CD4-positive, alpha-beta T cell treated with Interleukin-17A for 1 hour (primary cell): Measurements from ENCODE around the gene SPTAN1.
"Not testable (repeated sequence)": the region's sequence is repeated elsewhere in the genome, so short reads cannot be mapped to it uniquely, and the experiment has no call there.

Experiments used
- DNase-seq: peaks from one replicate; pipeline ENCODE4 v3.0.0-alpha.2; 2020

The SPTAN1 gene

DNA sequence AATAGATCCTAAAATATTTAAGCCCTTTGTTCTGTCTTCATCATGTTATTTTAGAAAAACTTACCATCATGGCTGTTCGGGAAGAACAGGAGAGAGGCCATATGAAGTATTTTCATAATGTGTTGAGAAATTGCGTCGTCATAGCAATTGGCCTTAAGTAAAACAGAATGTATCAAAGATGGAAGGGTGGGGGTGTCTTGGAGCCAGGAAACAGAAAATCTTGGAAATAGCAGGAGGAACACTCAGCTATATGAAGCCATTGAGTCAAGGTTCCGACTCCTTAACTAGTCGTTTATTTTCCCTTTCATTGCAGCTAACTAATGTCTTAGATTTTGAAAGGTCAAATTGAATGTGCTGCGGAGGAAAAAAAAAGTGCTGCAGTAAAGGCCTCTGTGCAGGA, 1.3 kb downstream of the SPTAN1 start:
- no peak for DNase-seq

DNA sequence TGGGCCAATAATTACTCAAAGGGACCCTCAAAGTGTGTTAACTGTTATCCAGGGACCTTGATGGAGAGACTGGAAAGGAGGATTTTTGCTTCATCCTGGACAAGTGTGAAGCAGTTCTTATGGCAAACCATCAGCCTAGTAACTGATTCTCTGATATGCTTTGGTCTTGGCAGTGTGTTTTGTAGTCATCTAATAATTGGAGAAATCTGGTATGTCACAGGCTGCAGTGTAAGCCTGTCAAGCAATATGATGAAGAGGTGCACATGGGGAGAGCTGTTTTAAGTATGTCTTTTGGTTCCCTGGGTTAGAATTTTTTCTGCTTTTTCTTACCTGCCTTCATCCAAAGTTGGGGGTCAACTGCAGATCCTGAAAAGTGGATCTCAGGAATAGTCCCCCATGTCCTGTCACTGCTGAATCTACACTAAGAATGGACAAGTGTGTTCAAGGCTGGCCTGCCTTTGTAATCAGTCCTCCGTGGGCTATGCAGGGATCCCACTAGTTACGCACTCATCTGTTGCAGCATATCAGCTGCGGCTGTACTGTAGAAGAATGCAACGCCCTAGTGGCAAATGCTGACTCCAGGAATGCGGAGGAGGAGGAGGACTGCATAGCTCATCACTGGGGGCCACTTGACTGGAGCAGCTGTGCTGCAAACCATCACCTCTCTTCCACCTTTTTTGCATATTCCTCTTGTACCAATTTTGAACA, 1.9 kb downstream of the SPTAN1 start:
- peak; percentile 34 for DNase-seq

DNA sequence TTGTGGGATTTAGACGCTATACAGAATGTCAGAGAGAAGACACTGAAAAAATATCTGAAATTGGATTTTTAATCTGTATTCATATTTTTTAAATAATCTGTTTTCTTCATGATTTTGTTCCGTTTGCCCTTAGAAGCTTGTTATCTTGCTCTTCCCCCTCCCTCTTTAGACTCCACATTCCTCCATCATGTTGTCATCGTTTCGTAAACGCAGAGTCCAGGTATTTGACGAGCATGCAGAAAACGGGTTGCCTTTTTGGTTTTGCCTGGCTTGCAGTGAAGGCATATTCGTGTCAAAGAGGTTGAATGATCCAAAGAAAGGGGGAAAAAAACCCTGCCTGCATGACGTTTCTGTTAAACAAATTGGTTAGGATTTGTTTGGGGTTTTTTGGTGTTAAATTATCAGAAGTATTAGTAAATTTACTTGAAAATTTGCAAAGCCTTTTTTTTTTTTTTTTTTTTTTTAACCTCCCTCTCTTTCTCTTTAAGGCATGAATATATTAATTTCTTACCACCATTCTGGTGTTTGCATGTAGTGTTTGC, 2.9 kb downstream of the SPTAN1 start:
- no peak for DNase-seq

- DNase-seq, result no peak
Observed at GRCh38 chr9:128556276-128556675, 3.9 kb downstream of the SPTAN1 start.

GRCh38 chr9:128556926-128557634, 4.7 kb downstream of the SPTAN1 start:
- DNase-seq, result no peak

GRCh38 chr9:128558431-128559310, 6.3 kb downstream of the SPTAN1 start:
- DNase-seq, result peak; percentile 45

DNA sequence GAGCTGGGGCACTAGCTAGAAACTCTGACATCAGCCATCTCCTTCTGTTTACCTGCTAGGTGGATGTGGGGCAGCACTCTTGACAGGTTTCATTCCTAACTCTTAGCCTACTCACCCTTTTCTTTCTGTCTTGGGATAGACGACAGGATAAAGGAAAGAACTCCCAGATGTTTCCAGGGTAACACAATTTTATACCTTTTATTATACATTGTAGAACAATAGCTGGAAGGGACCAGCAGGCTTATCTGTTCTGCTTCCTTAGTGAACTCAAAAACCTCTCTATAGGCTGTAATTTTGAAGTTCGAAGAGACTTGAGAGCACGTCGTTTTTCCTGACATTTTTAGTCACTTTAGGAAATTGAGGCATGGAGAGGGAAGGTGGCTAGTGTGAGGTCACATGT, 13.2 kb downstream of the SPTAN1 start:
- no peak for DNase-seq

DNA sequence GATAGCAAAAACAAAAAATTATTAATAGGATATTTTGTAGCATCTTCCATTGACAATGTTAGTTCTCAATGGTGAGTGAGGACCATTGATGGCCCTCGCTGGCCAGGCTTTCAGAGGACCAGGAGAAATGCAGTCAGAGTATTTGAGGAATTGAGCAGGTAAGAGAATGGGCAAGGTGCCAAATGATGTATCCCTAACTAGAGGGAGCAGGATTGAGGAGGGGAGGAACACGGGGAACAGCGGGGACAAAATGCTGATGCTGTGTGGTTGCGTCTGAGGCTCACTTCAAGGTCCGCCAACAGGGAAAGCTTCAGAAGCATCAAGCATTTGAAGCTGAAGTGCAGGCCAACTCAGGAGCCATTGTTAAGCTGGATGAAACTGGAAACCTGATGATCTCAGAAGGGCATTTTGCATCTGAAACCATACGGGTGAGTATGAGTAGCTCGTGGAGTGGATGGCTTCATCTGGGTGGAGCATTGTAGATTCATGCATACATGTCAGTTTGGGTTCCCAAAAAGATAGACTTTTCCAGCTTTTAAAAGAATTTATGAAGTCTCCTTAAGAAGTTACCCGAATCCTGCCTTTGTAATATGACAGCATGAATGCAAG, 16.2 kb downstream of the SPTAN1 start:
- no peak for DNase-seq

DNA sequence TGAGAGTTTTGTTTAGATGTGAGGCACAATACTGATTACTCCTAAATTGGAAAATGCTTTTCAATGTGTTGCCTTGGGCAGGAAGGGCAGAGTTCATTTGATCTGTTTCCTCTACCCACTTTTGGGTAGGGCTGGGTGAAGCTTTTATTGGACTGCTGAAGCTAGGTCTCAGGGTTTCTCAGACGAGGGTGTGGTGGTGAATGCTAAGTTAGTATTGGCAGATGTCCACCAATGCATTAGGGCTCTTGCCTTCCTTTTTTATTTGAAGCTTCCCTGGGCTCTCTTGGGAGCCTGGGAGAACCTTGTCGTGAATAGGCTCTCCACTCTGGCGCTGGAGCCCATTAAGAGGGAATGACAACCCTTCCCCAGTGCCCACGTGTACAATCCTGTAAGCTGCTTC, 23.1 kb downstream of the SPTAN1 start:
- no peak for DNase-seq

GRCh38 chr9:128575916-128576315, 23.5 kb downstream of the SPTAN1 start:
- DNase-seq, result no peak

DNA sequence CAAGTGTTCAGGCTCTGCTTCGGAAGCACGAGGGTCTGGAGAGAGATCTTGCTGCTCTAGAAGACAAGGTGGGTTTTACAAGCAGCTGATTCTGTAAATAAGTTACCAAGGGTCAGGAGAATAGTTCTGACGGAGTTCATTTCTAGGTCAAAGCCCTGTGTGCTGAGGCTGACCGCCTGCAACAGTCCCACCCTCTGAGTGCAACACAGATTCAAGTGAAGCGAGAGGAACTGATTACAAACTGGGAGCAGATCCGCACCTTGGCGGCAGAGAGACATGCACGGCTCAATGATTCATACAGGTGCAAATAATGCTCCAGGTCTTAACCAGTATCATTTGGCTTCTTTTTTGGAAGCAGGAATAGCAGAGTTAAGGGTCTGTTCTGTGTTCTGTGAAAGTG, 24.8 kb downstream of the SPTAN1 start:
- DNase-seq, result no peak

- DNase-seq, result no peak
Observed at GRCh38 chr9:128579194-128579593, 26.8 kb downstream of the SPTAN1 start.

DNA sequence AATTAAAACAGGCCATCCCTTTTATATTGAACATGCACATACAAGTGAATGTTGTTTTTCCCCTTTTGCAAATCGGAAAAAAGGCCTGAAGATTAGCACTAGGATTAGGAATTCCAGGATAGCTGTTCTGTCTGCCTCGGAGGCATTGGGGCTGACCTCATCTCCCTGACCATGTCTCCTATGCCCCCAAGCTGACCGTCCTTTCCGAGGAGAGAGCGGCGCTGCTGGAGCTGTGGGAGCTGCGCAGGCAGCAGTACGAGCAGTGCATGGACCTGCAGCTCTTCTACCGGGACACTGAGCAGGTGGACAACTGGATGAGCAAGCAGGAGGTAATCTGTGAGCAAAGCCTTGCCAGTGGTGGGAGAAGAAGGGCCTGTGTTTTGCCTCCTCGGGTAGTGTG, 28.3 kb downstream of the SPTAN1 start:
- DNase-seq, result no peak

DNA sequence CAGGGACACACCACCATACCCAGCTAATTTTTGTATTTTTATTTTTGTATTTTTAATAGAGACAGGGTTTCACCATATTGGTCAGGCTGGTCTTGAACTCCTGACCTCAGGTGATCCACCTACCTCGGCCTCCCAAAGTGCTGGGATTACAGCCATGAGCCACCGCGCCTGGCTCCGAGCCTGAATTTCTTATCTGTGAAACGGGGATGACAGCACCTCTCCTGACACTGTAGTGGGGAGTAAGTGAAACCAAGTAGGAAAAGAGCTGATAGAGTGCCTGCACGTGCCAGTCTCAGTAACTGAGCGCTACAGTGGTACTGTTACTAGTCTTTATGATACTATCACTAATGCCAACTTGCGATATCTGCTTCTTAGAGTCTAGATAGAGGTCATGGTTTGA, 32.8 kb downstream of the SPTAN1 start:
- not testable (repeated sequence) for DNase-seq

GRCh38 chr9:128586934-128587333, 34.5 kb downstream of the SPTAN1 start:
- DNase-seq, result not testable (repeated sequence)

DNA sequence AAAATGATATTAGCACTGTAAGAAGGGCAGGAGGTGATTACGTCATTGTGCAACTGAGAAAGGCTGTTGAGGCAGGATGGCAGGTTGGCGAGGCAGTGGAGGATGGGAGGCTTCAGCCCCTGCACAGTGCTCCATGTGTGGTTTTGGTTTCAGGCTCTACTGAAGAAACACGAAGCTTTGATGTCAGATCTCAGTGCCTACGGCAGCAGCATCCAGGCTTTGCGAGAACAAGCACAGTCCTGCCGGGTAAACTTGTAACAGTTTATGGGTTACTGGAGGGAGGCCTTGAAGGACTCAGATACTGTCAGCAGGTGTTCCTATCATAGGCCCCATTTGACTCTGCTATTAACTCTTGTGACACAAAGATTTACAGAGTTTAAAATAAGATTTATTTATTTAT, 35.1 kb downstream of the SPTAN1 start:
- DNase-seq, result peak; percentile 44

DNA sequence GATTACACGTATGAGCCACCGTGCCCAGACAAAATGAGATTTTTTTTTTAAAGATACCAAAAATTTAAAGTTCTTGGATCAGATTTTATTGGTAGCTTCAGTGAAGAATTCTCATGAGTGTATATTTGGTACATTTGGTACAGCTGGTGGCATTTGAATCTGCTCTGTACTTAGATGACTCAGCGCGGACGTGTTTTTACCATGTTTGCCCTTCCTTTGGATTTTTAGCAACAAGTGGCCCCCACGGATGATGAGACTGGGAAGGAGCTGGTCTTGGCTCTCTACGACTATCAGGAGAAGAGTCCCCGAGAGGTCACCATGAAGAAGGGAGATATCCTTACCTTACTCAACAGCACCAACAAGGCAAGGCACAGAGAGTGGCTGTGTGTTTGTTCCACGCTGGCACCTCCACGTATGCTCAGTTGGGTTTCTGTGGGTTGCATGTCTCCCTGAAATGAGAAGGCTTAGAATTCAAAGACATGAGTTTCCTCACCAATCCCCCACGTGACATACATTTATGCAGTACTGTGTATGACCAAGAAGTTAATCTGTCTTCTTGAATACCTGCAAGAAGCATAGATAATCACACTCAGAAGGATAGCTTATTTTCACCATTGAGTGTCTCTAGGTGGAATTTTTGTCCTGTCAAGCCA, 36.3 kb downstream of the SPTAN1 start:
- DNase-seq, result no peak

DNA sequence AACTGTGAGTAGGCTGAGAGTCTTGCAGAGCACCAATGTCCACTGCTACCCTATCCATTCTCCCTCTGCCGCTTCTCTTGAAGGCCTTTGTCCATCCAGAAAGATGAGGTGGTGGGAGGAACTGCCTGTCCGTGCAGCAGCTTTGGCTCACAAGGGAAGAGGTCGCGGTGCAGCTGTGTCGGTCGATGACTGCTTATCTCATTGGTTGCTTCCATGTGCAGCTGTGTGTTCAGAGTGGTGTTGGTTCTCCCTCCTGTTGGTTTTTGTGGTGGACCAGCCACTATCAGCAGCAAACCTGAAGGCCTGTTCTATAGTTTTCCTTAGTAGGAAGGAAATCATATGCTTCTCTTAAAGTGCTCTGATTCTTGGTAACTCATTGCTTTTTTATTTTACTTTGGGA, 40.7 kb downstream of the SPTAN1 start:
- no peak for DNase-seq

DNA sequence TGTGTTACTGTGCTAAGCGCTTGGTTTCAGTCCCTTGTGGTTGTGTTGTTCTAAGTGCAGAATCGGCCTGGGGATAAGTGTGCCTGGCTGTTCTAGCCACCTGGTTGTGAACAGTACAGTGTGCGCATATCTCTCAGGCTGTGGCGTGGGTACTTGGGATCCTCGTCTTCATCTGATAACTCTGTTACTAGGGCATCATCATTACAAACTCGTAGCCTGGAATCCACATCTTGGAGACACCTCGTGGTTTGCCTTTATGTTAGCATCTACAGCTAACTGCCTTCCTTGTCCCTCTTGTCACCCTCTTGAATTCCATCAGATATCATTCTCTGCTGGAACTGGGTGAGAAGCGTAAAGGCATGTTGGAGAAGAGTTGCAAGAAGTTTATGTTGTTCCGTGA, 41.5 kb downstream of the SPTAN1 start:
- no peak for DNase-seq

- DNase-seq, result no peak
Observed at GRCh38 chr9:128595471-128595870, 43.1 kb downstream of the SPTAN1 start.

DNA sequence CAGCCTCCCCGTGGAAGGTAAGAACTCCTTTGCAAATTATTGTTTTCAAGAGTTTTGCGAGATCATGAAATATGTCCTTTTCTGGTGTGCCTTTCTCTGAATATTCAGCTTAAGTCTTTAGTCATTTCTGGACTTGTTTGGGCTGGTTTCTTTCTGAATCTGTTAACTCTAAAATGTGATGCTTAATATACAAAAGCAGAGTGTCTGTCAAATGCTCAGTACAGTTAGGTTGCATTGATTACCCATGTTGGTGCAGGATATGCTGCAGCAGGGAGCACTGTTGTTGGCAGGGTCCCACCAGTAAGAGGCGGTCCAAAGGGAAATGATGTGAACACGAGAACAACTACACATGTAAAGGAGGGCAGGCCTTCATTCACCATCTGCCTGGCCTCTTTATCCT, 47.7 kb downstream of the SPTAN1 start:
- no peak for DNase-seq

GRCh38 chr9:128603697-128604096, 51.3 kb downstream of the SPTAN1 start:
- DNase-seq, result no peak
